ENCODE measurements around the gene RLN3.
A peak's percentile ranks its signal among the peaks of the same experiment; 100 is the strongest.

Gene RLN3, protein sequence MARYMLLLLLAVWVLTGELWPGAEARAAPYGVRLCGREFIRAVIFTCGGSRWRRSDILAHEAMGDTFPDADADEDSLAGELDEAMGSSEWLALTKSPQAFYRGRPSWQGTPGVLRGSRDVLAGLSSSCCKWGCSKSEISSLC

DNA sequence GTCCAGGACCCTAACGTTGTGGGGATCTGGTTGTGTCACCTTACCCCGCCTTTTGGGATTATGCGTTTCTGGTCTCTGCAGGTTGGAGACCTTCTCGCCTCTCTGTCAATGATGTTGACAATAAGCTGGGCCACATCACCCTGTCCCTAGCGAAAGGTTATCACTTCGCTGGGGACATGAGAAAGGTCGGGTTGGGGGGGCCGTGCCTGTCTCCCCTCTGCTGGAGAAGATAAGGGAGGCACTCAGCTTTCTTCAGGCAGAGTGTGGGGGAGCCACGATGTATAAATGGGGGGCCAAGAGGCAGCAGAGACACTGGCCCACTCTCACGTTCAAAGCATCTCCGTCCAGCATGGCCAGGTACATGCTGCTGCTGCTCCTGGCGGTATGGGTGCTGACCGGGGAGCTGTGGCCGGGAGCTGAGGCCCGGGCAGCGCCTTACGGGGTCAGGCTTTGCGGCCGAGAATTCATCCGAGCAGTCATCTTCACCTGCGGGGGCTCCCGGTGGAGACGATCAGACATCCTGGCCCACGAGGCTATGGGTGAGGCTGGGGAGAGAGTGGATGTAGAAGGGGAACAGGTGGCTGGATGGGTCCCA is at the start of gene RLN3:
TSS of gene RLN3 (plus strand) at position 293 of the 595 bp plus-strand sequence. CDS start at position 350, 57 bp downstream.
- no peak for DNase-seq (ENCODE audit: low read depth, low spot score)

DNA sequence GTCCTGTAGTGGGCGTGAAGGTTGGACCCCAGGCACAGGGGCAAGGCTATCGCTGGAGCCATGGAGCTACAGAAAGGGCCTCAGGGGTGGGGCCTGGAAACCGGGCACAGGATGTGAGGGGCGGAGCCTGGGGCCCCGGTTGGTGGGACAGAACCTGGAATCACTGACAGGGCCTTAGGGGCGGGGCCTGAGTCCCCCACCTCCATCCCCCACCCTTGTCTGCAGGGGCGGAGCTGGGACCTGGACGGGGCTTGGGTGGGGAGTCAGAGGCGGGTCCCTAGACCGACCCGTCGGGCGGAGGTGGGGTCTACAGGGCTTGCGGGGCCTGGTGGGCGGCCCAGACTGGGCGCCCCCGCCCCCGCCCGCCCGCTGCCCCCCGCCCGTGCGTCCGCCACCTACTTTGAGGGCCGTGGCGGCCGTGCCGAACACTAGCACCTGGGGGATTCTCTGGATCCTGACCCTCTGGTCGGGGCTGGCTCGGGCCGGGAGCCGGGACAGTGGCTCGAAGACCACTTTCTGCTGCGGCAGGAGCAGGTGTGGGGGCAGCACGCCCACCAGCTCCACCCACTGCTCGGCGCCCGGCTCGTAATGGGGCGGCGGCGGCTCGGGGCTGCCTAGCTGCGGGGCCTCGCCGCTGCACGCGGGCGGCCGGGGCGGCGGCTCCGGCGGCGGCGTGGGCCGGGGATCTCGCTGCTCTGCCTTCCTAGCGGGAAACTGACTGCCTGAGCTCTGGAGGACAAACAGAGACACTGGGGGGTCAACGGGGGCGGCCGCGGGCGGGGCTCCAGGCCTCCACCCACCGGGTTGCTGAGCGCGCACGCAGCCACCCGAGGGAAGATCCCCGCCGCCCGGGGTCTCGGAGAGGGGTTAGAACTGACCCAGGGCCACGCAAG is 49.4 kb upstream of the RLN3 start:
- DNase-seq (ENCODE audit: low read depth, low spot score): no peak

DNA sequence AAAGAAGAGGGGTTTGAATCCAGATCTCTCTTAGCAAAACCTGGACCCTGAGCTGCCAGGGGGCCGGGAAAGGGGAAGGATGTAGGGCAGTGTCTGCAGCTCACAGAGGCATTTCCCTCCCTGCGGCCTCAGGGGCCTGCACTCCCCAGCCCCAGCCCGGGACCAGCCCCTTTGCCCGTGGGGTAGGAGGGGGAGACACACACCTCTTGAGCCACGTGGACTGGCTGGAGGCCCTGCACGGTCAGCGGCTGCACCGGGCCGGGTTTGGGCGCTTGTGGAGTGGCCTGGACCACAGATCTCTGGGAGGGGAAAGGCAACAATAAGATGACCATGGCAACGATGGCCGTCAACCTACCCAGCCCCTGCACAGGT is 48.7 kb upstream of the RLN3 start:
- DNase-seq (ENCODE audit: low read depth, low spot score): no peak

DNA sequence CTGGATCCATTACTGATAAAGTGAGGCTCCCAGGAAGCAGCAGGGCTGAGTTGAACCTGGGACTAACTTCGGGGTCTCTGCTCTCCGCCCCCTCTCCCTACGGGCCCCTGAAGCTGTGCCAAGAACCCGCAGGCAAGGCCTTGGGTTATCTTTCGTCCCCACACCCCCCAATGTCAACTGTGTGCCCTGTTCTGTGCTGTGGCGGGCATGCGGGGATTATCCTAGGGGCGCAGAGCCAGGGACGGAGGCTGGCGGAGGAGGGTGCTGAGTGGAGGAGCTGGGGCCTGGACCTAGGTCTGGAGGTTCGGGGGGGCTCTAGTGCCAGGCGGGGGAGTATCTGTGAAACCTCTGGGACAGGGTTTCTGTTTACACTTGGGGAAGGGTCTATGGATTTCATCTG is 48.3 kb upstream of the RLN3 start:
- no peak for DNase-seq (ENCODE audit: low read depth, low spot score)

DNA sequence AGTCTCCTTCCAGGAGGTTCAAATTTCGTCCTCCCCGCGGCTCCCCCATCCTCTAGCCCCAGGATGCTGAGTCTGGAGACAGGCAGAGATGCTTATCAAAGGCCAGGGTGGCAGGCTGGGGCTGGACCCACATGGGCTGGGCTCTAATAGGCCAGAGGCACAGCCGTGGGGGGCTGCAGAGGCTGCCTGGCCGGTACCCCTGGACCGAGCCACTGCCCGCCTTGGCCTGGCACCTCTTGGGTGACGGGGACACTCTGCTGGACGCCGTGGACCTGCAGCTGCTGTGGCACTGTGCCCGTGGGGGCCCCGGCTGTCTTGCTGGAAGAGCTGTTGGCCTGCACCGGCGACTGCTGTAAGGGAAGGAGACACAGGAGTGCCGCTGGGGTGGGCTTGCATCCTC is 47.6 kb upstream of the RLN3 start:
- DNase-seq (ENCODE audit: low read depth, low spot score): no peak

DNA sequence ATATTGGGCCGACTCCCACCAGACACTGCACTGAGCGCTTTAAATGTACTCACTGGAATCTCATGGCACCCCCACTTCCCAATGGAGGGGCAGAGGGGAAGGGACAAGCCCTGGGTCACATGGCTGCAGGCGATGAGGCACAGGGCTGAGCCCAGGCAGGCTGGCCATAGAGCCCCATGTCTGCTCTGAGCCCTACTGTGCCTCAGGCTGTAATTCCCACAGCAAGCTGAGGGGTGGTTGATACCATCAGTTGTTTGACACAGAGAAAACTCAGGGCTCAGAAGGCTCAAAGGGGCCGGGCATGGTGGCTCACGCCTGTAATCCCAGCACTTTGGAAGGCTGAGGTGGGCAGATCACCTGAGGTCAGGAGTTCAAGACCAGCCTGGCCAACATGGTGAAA is 46.9 kb upstream of the RLN3 start:
- DNase-seq (ENCODE audit: low read depth, low spot score): no peak

DNA sequence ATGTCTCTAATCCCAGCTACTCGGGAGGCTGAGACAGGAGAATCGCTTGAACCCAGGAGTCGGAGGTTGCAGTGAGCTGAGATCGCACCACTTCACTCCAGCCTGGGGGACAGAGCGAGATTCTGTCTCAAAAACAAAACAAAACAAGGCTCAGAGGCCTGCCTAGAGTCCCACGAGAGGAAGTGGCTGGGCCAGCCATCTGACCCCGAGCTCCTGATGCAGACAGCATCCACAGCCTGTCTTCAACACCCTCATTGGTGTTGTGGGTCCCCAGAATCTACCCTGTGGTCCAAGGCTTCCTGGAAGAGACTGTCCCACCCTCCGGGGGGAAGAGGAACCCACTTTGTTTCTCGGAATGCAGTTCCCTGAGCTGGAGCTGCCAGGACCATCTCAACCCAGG is 46.5 kb upstream of the RLN3 start:
- DNase-seq (ENCODE audit: low read depth, low spot score): no peak

DNA sequence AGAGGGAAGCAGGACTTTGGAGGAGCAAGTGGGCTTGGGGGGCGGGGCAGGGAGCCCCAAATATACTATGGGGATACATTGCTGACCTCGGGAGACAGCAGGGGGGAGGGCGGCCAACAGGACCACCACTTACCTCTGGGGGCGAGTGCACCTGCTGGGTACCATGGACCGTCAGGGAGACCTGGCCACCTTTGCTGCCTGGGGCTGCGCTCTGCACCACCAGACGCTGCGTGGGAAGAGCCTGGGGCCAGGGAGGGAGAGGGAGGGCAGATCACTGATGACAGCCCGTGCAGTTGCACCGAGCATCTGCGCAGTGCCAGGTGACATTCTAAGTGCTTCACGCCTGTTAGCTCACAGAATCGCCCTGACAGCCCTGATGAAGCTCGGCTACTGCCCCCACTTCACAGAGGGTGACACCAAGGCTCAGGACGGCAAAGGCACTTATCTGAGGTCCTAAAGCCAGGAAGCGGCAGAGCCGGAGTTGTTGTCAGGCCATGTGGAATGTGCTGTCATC is 45.9 kb upstream of the RLN3 start:
- DNase-seq (ENCODE audit: low read depth, low spot score): no peak

DNA sequence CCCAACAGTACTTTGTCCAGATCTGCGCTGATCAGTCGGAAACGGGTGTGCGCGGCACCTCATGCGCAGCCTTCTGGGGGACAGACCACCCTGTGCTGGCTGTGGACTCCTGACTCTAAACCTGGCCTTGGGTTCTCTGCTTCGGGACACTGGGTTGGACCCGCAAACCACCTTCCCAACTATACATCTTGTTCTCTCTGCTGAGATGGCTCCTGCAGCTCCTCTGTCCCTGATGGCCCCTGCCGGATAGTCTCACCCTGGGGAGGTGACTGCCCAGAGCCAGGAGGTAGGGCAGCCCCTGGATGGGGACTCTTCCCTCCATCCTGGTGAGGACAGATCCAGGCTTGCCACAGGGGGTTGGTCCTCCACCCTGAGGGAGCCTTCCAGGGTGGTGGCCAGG is 45.2 kb upstream of the RLN3 start:
- no peak for DNase-seq (ENCODE audit: low read depth, low spot score)

DNA sequence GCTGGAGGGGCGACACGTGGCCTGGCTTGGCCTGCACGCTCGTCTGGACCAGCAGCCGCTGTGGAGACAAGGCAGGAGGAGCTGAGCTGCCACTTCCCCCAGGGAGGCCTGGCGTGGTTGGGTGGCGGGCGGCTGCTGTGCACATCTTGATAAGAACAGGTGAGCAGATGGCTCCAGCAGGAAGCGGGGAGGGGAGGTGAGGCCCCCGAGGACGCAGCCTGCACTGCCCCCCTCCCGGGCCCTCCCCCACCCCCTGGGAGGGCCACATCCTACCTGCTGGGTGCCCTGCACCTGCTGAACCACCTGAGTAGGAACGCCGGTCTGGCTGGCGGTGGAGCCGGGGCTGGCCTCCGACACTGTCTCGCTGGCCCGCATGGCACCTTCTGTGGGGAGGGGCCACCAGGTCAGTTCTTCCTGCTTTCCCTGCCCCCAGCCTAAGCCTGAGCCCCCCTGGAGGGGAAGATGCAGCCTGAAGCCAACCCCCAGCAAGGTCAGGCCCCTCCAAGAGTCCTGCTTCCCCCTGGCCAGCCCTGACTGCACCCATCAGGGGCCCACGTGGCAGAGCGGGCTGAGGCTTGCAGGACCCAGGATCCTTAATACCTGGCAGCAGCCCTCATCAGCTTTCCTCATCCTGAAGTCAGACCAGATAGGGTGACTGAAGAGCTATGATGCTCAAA is 44.6 kb upstream of the RLN3 start:
- no peak for DNase-seq (ENCODE audit: low read depth, low spot score)

DNA sequence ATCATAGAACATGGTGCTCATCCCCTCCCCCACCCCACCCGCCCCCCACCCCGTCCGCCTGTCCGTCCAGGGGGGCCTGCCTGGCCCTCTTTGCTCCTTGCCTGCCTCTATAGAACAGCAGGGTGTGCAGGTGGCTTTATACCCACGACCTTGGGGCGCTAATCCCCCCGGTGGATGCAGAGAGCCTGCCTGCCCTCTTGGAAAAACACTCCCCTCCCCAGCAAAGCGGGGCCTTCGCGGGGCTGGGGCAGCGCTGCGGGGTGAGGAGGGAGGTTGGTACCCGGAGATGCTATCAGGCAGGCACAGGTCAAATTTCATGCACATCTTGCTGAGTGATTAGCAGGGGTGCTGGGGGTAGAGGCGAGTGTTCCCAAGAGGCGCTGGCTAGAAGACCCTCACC is 43.8 kb upstream of the RLN3 start:
- no peak for DNase-seq (ENCODE audit: low read depth, low spot score)

DNA sequence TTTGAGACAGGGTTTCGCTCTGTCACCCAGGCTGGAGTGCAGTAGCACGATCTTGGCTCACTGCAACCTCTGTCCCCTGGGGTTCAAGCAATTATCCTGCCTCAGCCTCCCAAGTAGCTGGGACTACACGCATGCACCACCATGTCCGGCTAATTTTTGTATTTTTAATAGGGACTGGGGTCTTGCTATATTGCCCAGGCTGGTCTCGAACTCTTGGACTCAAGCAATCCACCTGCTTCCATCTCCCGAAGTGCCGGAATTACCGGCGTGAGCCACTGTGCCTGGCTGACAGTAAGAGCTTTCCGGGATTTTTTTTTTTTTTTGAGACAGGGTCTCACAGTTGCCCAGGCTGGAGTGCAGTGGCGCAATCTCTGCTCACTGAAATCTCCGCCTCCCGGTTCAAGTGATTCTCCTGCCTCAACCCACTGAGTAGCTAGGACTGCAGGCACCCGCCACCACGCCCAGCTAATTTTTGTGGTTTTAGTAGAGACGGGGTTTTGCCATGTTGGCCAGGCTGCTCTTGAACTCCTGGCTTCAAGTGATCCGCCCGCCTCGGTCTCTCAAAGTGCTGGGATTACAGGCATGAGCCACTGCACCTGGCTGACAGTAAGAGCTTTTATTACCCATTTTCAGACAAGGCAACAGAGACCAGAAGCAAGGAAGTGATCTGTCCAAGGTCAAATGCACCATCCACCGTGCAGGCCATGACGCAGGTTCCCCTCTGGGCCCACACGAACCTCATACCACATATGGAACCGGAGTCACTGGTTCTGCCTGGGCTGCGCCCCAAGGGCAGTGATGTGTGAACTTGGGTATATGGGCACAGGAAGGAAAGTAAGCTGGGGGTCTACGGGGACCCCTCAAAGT is 42.8 kb upstream of the RLN3 start:
- DNase-seq (ENCODE audit: low read depth, low spot score): no peak

DNA sequence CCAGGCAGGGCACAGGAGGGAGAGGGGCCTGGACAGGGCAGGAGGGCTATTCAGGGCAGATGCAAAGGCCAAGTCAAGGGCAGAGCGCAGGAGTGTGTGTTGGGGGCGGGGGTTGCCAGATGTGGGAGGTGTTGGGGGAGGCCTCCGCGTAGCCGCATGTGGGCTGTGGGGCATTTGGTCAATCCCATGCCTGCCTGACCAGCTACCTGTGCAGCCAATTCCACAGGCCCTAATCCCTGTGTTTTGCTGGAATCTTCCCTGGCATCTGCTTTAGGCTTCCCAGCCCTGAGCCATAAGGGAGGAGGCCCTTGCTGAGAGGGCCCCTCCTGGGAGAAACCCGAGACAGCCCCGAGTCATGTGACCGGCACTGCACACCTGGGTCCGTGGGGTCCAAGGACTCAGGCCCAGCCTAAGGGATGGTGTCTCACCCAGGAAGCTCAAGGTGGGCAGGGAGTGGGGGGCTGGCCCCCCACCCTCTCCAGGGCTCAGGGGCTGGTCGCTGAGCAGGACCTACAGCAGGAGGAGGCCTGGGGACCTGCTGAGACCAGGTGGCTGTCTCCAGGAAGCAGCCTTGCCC is 42.1 kb upstream of the RLN3 start:
- DNase-seq (ENCODE audit: low read depth, low spot score): no peak

DNA sequence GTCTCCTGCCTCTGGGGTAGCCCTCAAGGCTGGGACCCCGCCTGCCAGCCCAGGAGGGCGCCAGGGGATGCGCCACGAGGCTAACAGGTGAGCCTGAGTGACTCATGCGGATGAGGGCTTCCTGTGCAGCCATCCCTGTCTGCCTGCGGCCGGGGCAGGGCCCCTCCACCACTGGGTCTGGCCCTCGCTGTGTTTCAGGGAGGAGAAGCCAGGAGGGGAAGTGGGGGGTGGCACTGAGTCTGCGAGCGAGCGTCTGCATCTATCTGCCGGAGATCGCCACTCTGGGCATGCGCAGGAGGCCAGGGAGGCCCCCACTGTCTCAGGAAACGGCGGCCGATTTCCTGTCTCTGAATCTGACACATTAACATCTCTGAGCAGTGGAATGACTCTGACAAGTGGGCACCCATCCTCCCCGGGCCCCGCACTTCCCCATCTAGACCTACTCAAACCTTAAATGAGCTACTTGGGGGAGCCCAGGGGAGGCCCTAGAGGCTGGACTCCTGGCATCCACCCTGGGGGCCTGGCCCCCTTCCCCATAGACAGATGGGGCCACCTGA is 41.5 kb upstream of the RLN3 start:
- peak; percentile 32 for DNase-seq (ENCODE audit: low read depth, low spot score)

DNA sequence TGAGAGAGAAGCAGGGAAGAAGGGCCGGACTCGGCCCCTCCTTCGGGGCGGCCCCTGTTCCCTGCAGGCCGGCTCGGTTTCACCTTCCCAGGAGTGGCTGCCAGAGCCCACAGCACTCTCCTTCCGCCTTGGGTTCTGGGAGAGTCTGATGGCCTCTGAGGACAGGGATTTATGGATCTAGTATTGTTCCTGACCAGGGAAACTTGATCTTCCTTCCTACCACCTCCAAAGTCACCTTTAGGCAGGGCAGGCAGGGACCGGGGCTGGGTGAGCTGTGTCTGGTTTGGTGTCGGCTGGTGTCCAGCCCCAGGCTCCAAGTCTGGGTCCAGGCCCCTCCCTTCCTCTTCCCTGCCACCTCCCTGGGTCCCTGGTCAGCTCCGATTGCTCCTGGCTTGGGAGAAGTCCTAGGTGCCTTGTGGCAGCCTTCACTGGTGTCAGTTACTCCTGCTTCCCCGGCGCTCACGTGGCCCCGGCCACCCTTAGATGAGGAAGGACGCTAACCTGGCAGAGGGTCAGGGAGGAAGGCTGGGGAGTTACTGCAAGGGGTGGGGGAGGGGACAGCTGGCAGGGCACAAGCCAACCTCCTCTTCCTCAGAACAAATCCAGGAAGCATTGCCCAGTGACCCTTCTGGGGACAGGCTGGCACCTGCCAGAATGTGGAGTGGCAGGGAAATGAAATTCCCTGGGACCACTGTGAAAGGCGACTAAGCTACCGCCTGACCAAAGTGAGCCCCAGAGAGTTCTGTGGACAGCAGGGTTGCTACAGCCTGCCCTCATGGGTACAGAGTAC is 40.7 kb upstream of the RLN3 start:
- DNase-seq (ENCODE audit: low read depth, low spot score): no peak

DNA sequence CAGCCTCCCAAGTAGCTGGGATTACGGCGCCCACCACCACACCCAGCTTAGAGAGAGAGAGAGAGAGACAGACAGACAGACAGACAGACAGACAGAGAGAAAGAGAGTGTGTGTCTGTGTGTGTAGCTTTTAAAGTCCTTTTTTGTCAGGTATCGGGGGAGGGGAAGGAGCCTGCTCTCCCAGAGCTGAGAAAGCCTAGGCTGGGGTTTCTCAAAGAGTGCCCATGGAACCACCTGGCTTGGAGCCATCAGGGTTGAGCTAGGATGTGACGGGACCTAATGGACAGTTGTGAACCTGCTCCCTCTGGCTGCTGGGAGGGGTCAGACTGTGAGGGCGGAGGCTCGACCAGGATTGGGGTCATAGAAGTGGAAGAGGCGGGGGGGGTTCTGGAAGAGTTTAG is 38.5 kb upstream of the RLN3 start:
- no peak for DNase-seq (ENCODE audit: low read depth, low spot score)

DNA sequence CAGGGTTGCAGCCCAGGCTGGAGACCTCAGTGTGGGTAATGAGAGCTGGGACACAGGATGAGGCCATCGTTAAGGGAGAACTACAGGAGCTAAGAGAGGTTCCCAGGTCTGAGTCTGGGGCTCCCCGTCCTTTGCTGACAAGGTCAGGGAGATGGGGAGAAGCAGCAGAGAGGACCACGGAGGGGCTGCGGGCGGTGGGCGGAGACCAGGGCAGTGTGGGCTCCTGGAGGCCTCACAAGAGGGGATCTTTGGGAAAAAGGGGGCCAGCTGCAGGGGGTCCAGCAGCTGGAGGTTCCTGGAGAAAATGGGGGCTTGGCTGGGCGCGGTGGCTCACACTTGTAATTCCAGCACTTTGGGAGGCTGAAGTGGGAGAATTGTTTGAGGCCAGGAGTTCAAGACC is 37.9 kb upstream of the RLN3 start:
- DNase-seq (ENCODE audit: low read depth, low spot score): no peak

DNA sequence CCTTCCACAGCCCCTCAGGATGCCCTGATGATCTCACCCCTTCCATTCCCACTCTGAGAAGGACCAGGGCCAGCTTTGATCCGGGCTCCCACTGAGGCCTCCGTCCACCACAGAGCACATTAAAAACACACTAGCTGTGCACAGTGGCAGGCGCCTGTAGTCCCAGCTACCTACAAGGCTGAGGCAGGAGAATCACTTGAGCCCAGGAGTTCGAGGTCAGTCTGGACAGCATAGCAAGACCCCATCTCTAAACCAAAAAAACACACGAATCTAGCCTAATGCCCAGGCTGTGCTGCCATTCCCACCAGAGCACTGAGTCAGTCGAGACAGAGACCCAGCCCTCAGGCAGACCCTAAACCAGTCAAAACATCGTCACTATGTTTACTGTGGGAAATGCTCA is 35.9 kb upstream of the RLN3 start:
- no peak for DNase-seq (ENCODE audit: low read depth, low spot score)

DNA sequence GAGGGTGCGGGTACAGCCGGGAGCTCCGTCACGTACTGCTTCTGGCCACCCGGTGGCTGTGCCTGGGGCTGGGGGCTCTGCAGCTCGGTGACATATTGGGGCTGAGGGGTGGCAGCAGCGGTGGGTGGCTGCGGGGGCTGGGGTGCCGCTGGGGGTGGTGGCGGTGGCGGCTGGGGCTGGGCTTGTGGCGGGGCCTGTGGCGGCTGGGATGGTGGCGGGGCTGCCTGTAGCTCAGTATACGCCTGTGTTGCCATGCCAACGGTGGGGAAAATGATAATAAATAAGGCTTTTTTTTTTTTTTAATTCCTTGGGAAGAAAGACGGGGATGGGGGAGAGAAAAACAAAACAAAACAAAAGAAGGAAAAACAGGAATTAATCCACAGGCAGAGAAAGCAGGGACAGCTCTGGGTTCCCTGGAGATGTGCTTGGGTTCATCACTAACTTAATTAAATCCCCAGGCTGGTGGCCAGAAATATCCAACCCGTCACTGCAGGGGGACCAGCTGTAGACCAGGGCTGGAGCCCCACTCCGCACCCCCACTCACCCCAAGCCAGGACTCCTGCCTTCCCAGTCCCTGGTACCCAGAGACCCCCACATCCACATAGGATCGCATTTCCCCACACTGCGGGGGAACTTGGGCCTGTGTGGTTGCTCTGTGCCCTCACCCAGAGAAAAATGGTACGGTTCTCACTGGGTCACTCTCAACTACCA is 34.2 kb upstream of the RLN3 start:
- no peak for DNase-seq (ENCODE audit: low read depth, low spot score)

Data from smooth muscle cell of the brain vasculature (primary cell).